HG02642 (cell line): Measurements from ENCODE around the gene GIMD1.
"Not testable (repeated sequence)": the region's sequence is repeated elsewhere in the genome, so short reads cannot be mapped to it uniquely, and the experiment has no call there.

ENCODE experiments used
- ATAC-seq: cut with Tn5 transposase; IDR thresholded peaks from one replicate; pipeline ENCODE4 v1.9.1; 2021; ENCODE audit warnings: mild to moderate bottlenecking; ENCODE audit not compliant: unreplicated experiment, poor library complexity

The GIMD1 gene

DNA sequence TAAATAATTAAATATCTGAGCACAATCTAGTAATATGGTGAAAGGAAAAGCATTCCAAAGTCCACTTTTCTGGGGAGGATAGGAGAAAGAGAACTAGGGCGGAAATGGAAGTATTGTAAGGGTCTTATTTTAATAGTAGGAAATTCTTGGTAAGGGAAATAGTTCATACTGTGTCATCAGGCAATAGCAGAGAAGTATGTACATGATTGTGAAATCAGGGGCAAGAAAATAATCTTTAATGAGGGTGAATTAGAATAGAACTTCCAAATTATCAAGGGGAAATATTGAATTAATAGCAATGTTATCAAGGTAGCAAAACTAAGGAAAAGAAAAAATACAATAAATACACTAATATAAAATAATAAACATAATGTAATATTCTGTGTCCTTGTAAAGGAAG lies 14.8 kb downstream of the GIMD1 start:
- ATAC-seq: no peak

DNA sequence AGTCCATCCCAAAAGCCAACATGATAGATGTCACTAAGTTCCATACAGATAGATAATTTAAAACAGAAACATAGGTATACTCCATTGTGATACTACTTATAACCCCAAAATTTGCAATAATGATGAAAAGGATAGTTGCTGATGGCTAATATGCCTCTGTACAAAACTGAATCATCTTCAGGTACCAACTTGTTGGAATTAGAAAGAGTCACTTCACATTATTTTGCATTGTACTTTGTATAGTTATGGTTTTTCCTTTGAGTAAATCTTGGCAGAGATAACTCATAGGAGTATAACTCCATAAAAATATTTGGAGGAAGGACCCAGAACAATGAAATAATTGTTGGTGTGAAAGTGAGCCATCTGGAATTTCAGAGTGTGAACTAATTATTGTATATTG lies 17.6 kb downstream of the GIMD1 start:
- ATAC-seq: no peak

- no peak for ATAC-seq
These were observed 21.4 kb downstream of the GIMD1 start for GRCh38 chr4:106347167-106347566.

DNA sequence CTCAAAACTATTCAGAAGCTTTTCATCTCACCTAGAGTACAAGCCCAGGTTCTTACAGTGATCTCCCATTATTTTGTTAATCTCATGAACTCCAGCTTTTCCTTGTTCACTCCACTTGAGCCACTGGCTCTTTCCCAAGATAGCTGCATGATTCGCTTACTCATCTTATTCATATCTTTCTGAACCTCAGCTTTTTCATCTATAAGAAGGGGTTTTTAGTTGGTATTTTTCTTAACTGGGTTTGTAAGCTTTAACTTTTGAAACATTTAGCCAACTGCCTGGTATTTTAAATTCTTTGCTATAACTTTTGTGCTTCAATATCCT lies 24.0 kb downstream of the GIMD1 start:
- no peak for ATAC-seq

DNA sequence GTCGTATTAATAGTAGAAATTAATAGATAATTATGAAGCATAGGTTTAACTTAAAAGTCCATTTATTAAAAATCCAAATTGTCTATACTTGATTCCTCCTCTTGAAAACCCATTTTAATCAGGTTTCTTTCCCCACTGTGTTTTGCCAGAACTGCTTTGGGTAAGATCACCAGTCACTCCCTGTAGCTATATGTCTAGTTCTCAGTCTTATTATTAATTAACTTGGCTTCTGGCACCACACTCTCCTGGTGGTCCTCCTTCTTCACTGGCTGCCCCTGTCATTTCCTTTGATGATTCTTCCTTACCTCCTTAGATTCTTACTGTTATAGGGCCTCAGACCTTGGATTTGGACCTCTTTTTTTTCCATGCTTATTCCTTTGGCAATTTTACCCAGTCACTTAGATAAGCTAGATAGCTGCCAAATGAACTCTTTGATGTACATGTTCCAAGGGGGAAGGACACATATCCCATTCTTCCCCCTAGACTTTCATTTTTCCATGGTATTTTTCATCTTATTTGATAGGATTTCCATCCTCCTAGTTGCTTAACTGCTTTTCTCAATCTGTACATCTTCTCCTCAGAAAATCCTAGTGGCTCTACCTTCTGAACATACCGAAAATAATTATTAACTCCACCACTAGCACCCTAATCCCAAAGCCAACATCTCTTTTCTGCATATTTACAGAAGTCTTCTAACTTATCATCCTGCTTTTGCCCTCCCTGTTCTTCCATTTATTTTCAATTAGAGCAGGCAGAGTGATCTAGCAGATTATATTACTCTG lies 24.5 kb downstream of the GIMD1 start:
- ATAC-seq: no peak

- no peak for ATAC-seq
These were observed 27.8 kb downstream of the GIMD1 start for GRCh38 chr4:106340774-106341173.

DNA sequence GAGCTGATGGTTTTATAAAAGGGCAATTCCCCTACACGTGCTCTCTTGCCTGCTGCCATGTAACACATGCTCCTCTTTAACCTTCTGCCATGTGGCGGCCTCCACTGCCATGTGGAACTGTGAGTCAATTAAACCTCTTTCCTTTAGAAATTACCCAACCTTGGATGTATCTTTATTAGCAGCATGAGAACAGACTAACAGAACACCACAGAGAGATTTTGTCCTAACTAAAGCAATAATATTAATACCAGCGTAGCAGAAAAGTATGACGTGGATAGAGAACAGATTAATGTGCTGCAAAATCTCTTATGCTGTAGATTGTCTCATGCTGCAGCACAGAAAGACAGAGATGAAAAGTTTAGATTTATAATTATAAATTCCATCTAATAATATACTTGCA lies 29.1 kb downstream of the GIMD1 start:
- no peak for ATAC-seq

DNA sequence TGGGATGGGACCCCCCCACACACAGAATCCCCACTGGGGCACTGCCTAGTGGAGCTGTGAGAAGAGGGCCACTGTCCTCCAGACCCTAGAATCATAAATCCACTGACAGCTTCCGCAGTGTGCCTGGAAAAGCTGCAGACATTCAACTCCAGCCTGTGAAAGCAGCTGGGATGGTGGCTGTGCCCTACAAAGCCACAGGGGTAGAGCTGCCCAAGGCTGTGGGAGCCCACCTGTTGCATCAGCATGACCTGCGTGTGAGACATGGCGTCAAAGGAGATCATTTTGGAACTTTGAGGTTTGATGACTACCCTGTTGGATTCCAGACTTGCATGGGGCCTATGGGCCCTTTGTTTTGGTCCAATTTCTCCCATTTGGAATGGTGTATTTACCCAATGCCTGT lies 29.9 kb downstream of the GIMD1 start:
- ATAC-seq: no peak

- ATAC-seq: no peak
These were observed 30.7 kb downstream of the GIMD1 start for GRCh38 chr4:106337916-106338315.

GRCh38 chr4:106336618-106337017 lies 32.0 kb downstream of the GIMD1 start:
- ATAC-seq: no peak

DNA sequence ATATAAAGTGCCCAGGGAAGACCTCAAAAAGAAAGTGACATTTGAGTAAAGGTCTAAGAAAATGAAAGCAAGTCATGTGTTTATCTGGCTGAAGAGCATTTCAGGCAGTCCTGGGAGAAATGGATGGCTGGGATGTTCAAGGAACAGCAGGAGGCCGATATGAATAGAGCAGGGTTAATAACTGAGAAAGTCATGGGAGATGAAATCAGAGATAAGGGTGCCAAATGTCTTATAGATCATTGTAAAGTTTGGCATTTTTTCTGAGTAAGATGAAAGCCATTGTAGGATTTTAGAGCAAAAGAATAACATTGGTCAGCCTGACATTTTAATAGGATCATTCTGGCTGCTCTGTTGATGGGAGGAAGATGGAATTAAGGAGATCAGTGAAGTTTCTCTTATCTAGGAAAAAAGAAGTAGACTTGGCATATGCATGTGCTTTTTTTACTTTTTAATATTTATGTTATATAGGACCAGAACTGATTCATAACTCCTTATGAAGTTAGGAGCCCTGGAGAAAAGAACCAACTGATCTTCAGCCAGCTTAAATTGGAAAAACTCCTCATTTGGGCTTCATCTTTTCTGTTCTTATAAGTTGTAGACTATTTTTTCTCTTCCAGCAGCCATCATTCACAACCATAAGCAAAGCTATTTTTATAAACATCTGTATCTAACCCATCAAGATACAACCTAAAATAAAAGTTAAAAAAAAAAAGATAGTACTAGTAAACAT lies 33.7 kb downstream of the GIMD1 start:
- no peak for ATAC-seq

DNA sequence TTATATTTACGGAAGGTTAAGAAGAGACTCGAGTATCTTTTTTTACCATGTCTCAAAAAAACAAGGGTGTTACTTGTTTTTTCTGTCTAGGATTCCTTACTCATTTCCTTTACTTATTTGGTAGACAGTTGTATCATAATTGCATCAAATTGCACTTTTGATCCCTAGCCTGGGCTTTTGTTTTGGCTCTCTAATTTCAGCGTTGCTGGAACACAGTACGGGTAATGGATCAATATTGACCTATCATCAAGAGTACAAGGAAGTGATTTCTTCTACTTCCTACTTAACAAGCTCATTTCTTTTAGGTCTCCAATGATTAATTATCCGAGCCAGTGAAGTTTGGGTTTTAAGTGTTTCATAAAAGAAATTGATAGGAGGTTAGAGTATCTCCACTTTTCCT lies 35.4 kb downstream of the GIMD1 start:
- ATAC-seq: no peak

- peak; percentile 91 for ATAC-seq
These were observed 39.4 kb downstream of the GIMD1 start for GRCh38 chr4:106329041-106329618.

- ATAC-seq: no peak
These were observed 42.8 kb downstream of the GIMD1 start for GRCh38 chr4:106325800-106326199.

GRCh38 chr4:106323119-106323518 lies 45.5 kb downstream of the GIMD1 start:
- no peak for ATAC-seq

DNA sequence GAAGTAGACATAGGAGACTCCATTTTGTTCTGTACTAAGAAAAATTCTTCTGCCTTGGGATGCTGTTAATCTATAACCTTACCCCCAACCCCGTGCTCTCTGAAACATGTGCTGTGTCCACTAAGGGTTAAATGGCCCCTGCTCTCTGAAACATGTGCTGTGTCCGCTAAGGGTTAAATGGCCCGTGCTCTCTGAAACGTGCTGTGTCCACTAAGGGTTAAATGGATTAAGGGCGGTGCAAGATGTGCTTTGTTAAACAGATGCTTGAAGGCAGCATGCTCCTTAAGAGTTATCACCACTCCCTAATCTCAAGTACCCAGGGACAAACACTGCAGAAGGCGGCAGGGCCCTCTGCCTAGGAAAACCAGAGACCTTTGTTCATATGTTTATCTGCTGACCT lies 46.8 kb downstream of the GIMD1 start:
- not testable (repeated sequence) for ATAC-seq

- ATAC-seq: not testable (repeated sequence)
These were observed 47.4 kb downstream of the GIMD1 start for GRCh38 chr4:106321168-106321567.

DNA sequence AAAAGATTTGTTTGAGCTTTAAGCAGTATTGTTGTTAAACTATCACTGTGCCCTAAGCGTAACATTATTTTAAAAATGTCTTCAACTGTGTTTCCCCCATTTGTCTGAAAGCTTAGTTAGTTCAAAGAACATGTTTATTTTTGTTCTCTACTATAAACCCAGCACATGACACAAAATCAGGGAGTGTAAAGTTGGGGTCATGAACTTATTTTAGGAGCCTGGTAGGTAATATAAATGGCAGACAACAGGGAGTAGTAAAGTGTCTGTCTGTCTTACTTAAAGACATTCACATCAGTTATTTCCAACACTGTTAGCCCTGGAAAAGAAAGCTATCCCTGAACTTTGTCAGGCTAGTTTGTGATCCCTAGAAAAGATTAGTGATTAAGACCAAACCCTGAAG lies 48.3 kb downstream of the GIMD1 start:
- no peak for ATAC-seq

DNA sequence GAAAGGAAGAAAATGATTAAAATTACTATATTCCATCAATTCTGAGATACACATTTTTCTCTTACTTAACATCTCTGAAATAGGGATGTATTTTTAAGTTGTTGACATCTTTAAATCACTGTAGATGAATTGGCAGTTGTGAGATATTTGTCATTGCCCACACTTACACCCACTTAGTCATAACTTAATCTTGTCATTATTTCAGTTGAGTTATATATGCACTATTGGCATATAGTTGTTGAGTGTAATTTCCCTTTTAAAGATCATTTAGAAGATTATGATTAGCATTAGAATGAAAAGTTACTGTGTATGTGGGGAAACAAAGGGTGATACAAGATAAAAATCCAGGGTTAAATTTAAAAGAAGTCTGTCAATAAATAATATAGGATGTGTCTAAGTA lies 50.1 kb downstream of the GIMD1 start:
- no peak for ATAC-seq

- ATAC-seq: no peak
These were observed 50.8 kb downstream of the GIMD1 start for GRCh38 chr4:106317815-106318214.

DNA sequence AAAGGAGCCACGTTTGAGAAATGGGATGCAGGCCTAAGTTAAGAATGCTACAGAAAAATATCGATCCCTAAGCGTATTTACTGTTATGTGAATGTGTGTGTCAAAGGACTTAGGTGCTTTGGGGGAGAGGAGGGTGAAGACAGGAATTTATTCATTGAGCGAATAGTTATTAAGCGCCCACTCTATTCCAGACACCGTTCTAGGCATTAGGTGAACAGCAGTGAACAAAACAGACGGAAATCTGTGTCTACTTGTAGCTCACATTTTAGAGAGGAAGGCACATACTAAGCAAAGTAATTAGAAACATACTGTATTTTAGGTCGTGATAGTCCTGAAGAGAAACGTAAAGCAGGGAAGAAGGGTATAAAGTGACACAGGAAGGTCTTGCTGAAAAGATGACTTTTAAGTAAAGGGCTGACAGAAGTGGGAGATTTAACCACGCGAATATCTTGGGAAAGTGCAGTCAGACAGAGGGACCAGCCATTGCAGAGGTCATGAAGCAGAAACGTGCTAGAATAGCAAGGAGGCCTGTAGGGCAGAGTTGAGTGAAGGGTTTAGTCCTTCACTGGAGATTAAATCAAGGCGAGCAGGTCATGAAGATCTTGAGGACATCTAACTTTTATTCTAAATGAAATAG lies 51.7 kb downstream of the GIMD1 start:
- no peak for ATAC-seq
